Measurements from ENCODE around the gene TMEM233. TPM values are rescaled to one million over a fixed set of nuclear protein-coding genes. Genes with fewer than 3 reads are reported as not detected.
A peak's percentile ranks its signal among the peaks of the same experiment; 100 is the strongest.

The TMEM233 gene
- total RNA-seq (2021), result 0.16 to 0.28 TPM in 2 of 3 replicates, not detected in the other
- percentile 16 among the genes with signal in this experiment for Bru-seq, nascent RNA
- long read RNA-seq, experiment 1, result 0 reads
- long read RNA-seq, experiment 2, result 0 reads
- long read RNA-seq, experiment 3, result 0 reads

GRCh38 chr12:119593578-119594398 is at the start of gene TMEM233:
Gene TMEM233 (plus strand): TSS chr12:119593774. CDS start chr12:119593849, 75 bp downstream.
- ChIA-PET POLR2A (no interaction called here), CTCF (interaction anchor here (0.6 to 3.1 kb wide), 5 partner anchors 10 to 1217 kb away, joined by 3 to 20 read pairs (median 5); partner anchors contain the start of gene SUDS3)
- Mint-ChIP-seq H3K36me3 (no peaks in the 10 kb centered on the region), H3K27ac (no peak within 1 kb of the TSS), H3K4me3 (peak within 1 kb of the TSS; percentile 84), H3K4me1 (peaks cover 27% of the 10 kb centered on the region), H3K27me3 (ENCODE audit: low read depth) (peaks cover 87% of the 10 kb centered on the region), H3K9me3 (no peaks in the 10 kb centered on the region)
- TF ChIP-seq TEAD4 (CRISPR knock-in tag; IDR thresholded peaks at IDR 0.05) (no peak), ETV6 (CRISPR knock-in tag; IDR thresholded peaks at IDR 0.05) (0 out of 2 replicates have a peak, but pooled peaks have one; percentile 11)
- ATAC-seq (peak; percentile 76), DNase-seq (ENCODE audit: low spot score) (peak; percentile 53)

DNA sequence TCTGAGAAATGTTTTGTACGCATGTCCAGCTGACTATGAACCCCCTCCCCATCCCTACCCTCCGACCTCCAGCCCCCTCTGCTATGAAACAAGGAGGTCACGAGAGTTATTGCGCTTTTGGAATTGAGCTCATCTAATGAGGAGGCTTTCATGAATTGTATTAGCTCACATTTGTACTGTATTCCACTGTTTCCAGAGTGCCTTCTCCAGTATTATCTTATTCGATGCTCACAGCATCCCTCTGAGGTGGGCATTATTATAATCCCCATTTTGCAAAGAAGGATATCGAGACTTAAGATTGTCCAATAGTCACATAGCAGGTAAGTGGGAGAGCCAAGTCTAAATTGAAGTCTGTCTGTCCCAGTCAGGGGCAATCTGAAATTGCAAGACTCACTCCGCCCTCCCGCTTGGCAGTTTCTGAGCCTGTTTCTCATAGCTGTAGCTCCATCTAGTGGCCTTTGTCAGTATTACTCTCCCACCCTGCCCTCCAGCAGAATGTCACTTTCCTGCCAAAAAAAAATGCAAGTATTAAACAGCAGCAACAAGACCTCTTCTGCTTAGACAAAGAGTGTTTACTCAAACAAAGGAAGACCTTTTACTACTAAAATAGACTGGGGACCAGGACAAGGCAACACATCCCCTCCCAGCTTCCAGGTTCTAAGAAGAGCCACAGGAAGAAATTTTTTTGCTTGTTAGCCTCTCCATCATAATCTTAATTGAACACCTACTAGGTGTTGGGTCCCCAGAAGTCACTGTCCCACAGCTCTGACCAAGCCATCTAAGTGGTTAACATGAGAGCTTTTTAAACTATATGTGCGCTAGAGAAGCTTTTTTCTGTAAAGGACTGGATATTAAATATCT is 48.6 kb upstream of the TMEM233 start:
- H3K27me3 Mint-ChIP-seq (ENCODE audit: low read depth), result no peaks in the 10 kb centered on the region
- H3K9me3 Mint-ChIP-seq, result peaks cover 9% of the 10 kb centered on the region
- H3K36me3 Mint-ChIP-seq, result no peaks in the 10 kb centered on the region
- TF ChIP-seq NFE2L1 (CRISPR knock-in tag; IDR thresholded peaks at IDR 0.05), result no peak
- TF ChIP-seq GTF2I (CRISPR knock-in tag; conservative IDR thresholded peaks at IDR 0.05), result no peak
- TF ChIP-seq, protein P1, sequence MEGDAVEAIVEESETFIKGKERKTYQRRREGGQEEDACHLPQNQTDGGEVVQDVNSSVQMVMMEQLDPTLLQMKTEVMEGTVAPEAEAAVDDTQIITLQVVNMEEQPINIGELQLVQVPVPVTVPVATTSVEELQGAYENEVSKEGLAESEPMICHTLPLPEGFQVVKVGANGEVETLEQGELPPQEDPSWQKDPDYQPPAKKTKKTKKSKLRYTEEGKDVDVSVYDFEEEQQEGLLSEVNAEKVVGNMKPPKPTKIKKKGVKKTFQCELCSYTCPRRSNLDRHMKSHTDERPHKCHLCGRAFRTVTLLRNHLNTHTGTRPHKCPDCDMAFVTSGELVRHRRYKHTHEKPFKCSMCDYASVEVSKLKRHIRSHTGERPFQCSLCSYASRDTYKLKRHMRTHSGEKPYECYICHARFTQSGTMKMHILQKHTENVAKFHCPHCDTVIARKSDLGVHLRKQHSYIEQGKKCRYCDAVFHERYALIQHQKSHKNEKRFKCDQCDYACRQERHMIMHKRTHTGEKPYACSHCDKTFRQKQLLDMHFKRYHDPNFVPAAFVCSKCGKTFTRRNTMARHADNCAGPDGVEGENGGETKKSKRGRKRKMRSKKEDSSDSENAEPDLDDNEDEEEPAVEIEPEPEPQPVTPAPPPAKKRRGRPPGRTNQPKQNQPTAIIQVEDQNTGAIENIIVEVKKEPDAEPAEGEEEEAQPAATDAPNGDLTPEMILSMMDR (IDR thresholded peaks at IDR 0.05), result peak; percentile 87
- H3K27ac Mint-ChIP-seq, result no peak overlapping the region
- no peak overlapping the region for H3K4me3 Mint-ChIP-seq
- ATAC-seq (peak; percentile 71), DNase-seq (ENCODE audit: low spot score) (peak; percentile 68)
- H3K4me1 Mint-ChIP-seq, result peaks cover 2% of the 10 kb centered on the region
- CTCF ChIA-PET, result interaction anchor here (0.5 to 1.9 kb wide), 25 partner anchors 10 to 667 kb away, joined by 3 to 23 read pairs (median 3); partner anchors contain the start of gene PRKAB1
- POLR2A ChIA-PET, result no interaction called here

DNA sequence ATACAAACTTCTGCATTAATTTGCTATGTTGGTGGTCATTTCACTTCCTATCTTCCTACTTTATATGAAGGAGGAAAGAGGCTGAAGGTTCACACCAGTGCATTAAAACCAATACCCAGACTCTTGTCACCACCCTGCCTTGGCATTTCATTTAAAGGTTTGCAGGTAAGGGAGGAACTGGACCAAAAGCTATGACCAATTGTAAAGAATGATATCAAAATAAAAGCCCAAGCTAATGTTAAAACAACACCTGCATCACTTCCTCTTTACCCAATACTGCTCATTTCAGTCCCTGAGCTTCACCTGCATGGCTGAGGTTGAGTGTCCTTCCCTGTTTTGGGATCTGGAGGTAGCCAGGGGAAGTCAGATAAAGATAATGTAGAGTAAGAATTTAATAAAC is 47.2 kb upstream of the TMEM233 start:
- H3K27ac Mint-ChIP-seq, result no peak overlapping the region
- peaks cover 6% of the 10 kb centered on the region for H3K4me1 Mint-ChIP-seq
- H3K4me3 Mint-ChIP-seq, result no peak overlapping the region
- no peaks in the 10 kb centered on the region; the same call in 1 of the 2 replicates for H3K27me3 Mint-ChIP-seq (ENCODE audit: low read depth)
- ChIA-PET POLR2A (no interaction called here), CTCF (interaction anchor here (1.1 to 1.3 kb wide), 2 partner anchors 50 to 102 kb away, joined by 3 to 6 read pairs; no protein-coding TSS in a partner anchor)
- H3K36me3 Mint-ChIP-seq, result no peaks in the 10 kb centered on the region
- DNase-seq (ENCODE audit: low spot score) (no peak), ATAC-seq (no peak)
- H3K9me3 Mint-ChIP-seq, result peaks cover 3% of the 10 kb centered on the region; the same call in 1 of the 2 replicates
- TF ChIP-seq, protein P1 (IDR thresholded peaks at IDR 0.05), result no peak
- TF ChIP-seq RELA (CRISPR knock-in tag; IDR thresholded peaks at IDR 0.05; ENCODE audit: borderline replicate concordance) (no peak), SP1 (CRISPR knock-in tag; conservative IDR thresholded peaks at IDR 0.05) (no peak), RORB (CRISPR knock-in tag; IDR thresholded peaks at IDR 0.05) (no peak), IRF2 (CRISPR knock-in tag; IDR thresholded peaks at IDR 0.05; ENCODE audit: borderline replicate concordance, low read depth) (no peak), PRRX2 (CRISPR knock-in tag; IDR thresholded peaks at IDR 0.05) (no peak), CREM (CRISPR knock-in tag; IDR thresholded peaks at IDR 0.05) (no peak), ZBTB21 (CRISPR knock-in tag; IDR thresholded peaks at IDR 0.05; ENCODE audit: borderline replicate concordance) (no peak)
- TF ChIP-seq, protein P2, sequence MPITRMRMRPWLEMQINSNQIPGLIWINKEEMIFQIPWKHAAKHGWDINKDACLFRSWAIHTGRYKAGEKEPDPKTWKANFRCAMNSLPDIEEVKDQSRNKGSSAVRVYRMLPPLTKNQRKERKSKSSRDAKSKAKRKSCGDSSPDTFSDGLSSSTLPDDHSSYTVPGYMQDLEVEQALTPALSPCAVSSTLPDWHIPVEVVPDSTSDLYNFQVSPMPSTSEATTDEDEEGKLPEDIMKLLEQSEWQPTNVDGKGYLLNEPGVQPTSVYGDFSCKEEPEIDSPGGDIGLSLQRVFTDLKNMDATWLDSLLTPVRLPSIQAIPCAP (CRISPR knock-in tag; IDR thresholded peaks at IDR 0.05), result no peak
- TF ChIP-seq, protein P3, sequence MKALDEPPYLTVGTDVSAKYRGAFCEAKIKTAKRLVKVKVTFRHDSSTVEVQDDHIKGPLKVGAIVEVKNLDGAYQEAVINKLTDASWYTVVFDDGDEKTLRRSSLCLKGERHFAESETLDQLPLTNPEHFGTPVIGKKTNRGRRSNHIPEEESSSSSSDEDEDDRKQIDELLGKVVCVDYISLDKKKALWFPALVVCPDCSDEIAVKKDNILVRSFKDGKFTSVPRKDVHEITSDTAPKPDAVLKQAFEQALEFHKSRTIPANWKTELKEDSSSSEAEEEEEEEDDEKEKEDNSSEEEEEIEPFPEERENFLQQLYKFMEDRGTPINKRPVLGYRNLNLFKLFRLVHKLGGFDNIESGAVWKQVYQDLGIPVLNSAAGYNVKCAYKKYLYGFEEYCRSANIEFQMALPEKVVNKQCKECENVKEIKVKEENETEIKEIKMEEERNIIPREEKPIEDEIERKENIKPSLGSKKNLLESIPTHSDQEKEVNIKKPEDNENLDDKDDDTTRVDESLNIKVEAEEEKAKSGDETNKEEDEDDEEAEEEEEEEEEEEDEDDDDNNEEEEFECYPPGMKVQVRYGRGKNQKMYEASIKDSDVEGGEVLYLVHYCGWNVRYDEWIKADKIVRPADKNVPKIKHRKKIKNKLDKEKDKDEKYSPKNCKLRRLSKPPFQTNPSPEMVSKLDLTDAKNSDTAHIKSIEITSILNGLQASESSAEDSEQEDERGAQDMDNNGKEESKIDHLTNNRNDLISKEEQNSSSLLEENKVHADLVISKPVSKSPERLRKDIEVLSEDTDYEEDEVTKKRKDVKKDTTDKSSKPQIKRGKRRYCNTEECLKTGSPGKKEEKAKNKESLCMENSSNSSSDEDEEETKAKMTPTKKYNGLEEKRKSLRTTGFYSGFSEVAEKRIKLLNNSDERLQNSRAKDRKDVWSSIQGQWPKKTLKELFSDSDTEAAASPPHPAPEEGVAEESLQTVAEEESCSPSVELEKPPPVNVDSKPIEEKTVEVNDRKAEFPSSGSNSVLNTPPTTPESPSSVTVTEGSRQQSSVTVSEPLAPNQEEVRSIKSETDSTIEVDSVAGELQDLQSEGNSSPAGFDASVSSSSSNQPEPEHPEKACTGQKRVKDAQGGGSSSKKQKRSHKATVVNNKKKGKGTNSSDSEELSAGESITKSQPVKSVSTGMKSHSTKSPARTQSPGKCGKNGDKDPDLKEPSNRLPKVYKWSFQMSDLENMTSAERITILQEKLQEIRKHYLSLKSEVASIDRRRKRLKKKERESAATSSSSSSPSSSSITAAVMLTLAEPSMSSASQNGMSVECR (CRISPR knock-in tag; IDR thresholded peaks at IDR 0.05; ENCODE audit: borderline replicate concordance), result no peak
- TF ChIP-seq, protein P4, sequence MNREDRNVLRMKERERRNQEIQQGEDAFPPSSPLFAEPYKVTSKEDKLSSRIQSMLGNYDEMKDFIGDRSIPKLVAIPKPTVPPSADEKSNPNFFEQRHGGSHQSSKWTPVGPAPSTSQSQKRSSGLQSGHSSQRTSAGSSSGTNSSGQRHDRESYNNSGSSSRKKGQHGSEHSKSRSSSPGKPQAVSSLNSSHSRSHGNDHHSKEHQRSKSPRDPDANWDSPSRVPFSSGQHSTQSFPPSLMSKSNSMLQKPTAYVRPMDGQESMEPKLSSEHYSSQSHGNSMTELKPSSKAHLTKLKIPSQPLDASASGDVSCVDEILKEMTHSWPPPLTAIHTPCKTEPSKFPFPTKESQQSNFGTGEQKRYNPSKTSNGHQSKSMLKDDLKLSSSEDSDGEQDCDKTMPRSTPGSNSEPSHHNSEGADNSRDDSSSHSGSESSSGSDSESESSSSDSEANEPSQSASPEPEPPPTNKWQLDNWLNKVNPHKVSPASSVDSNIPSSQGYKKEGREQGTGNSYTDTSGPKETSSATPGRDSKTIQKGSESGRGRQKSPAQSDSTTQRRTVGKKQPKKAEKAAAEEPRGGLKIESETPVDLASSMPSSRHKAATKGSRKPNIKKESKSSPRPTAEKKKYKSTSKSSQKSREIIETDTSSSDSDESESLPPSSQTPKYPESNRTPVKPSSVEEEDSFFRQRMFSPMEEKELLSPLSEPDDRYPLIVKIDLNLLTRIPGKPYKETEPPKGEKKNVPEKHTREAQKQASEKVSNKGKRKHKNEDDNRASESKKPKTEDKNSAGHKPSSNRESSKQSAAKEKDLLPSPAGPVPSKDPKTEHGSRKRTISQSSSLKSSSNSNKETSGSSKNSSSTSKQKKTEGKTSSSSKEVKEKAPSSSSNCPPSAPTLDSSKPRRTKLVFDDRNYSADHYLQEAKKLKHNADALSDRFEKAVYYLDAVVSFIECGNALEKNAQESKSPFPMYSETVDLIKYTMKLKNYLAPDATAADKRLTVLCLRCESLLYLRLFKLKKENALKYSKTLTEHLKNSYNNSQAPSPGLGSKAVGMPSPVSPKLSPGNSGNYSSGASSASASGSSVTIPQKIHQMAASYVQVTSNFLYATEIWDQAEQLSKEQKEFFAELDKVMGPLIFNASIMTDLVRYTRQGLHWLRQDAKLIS (CRISPR knock-in tag; IDR thresholded peaks at IDR 0.05; ENCODE audit: borderline replicate concordance), result no peak
